MM.1S (cell line): ENCODE measurements around the gene LSM5.

Experiments used
- CTCF ChIP-seq: fragments of 300-600 bp; sonication (generic); IDR thresholded peaks from 2 replicates; pipeline ENCODE4 v1.5.1; 2016; ENCODE audit warnings: antibody characterized with exemption, low read length, mixed read lengths
- EZH2 ChIP-seq: fragments of 300-600 bp; sonication (generic); optimal IDR thresholded peaks from 2 replicates; pipeline ENCODE3; 2017; ENCODE audit warnings: low read depth, mild to moderate bottlenecking, antibody characterized with exemption, low read length, mixed read lengths
- EZH2phosphoT487 ChIP-seq: fragments of 300-600 bp; sonication (generic); IDR thresholded peaks from 2 replicates; pipeline ENCODE4 v1.6.1; 2018; ENCODE audit warnings: antibody characterized with exemption, low read length

- TF ChIP-seq CTCF (no peak), EZH2 (no peak), EZH2phosphoT487 (no peak)
These were observed 45.1 kb upstream of the LSM5 start for GRCh38 chr7:32535162-32535702.
